Testis (tissue), 3 donors: ENCODE results near the gene ILKAP. TPM values are rescaled to one million over a fixed set of nuclear protein-coding genes. Genes with fewer than 3 reads are reported as not detected.

Experiments used
- DNase-seq: peaks from one replicate; pipeline ENCODE4 v3.0.0-alpha.2; 2019
- H3K27ac ChIP-seq, 2 donors: fragments of 200-600 bp; sonication (generic); one replicate each; pipeline ENCODE4 v1.5.1; 2019
- H3K27me3 ChIP-seq: fragments of 200-600 bp; sonication (generic); one replicate; pipeline ENCODE4 v1.5.1; 2019
- H3K36me3 ChIP-seq: fragments of 200-600 bp; sonication (generic); one replicate; pipeline ENCODE4 v1.5.1; 2017; ENCODE audit warnings: low read depth; ENCODE audit errors: missing control alignments
- H3K4me1 ChIP-seq: fragments of 200-600 bp; sonication (generic); one replicate; pipeline ENCODE4 v1.5.1; 2019
- H3K4me3 ChIP-seq, 2 donors: fragments of 200-600 bp; sonication (generic); one replicate each; pipeline ENCODE4 v1.5.1; 2017 to 2019
- H3K9me3 ChIP-seq: fragments of 200-600 bp; sonication (generic); one replicate; pipeline ENCODE4 v1.5.1; 2017
- POLR2A ChIP-seq: fragments of 450-650 bp; IDR thresholded peaks from one replicate; pipeline ENCODE4 v1.6.1; 2017; ENCODE audit warnings: antibody characterized with exemption, mild to moderate bottlenecking, moderate library complexity
- WGBS, 2 donors: methylation state at CpG; one replicate each; pipeline ENCODE4 v1.1.5; 2018; 5-methylcytosine and 5-hydroxymethylcytosine counted together
- intact Hi-C: fragments of 100-400 bp; cut with DNase I; formaldehyde crosslinking; loops from one replicate; pipeline ENCODE4 v1.15.1; 2023; ENCODE audit warnings: low total_unique reads
- polyA plus RNA-seq: library from polyadenylated mRNA; stranded (reverse); fragments of 350-450 nt; fragmentation: Illumina TruSeq; extraction: RNeasy Lipid Tissue Mini Kit (QIAGEN cat#74804); gene quantifications from one replicate; pipeline ENCODE4 v1.2.3, GENCODE V29; 2014; ENCODE audit warnings: low read depth, low replicate concordance; ENCODE audit not compliant: insufficient read depth
- total RNA-seq, 2 donors: library from RNA; depleted of rRNA; stranded (reverse); fragments of >200 nt; gene quantifications; one replicate each; pipeline ENCODE4 v1.2.3, GENCODE V29; 2016
- TF ChIP-seq, protein P1 (sequence below), 3 experiments: fragments of 450-650 bp in 2 of 3; fragments of 200-600 bp in 1 of 3; sonication (generic) in 1 of 3; IDR thresholded peaks; one replicate each; pipeline ENCODE4 v1.5.1; 2016 to 2019; ENCODE audit warnings: antibody characterized with exemption in 3 of 3, mild to moderate bottlenecking in 2 of 3, moderate library complexity in 1 of 3

Gene ILKAP
- total and polyA plus RNA-seq, 3 donors from 2014 or later = 44.8 to 65.3 (median 59.8) TPM

DNA sequence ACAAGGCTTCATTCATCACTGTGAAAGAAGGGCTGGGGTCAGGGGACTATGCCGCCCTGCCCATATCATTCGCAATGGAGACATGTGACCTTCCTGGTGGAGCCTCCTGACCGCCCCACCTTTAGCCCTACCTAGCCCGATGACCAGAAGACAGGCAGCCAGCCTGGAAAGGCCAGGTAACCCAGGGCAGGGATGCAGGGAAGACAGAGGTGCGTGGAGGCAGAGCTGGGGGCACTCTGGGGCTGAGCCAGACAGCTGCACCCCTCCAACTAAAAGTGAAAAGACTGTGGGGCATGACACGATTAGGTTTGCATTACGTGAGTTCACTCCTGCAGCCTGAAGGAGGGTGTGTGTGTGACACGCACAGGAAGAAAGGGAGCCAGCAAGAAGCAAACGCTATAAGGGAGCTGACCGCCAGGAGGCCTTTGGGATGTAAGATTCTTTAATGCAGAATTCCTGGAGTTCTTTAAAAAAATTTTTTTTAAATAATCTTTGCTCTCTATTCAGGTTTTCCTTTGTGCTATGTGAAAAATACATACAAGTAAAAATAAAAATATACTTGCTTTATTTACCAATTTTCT is 40.1 kb upstream of the ILKAP start:
- no peak for TF ChIP-seq POLR2A
- DNase-seq = no peak
- intact Hi-C loops = no loop called here
- Histone ChIP-seq H3K4me3 (no peak overlapping the region), H3K9me3 (no peaks in the 10 kb centered on the region), H3K27ac (no peak overlapping the region), H3K4me1 (peaks cover 25% of the 10 kb centered on the region), H3K27me3 (no peaks in the 10 kb centered on the region), H3K36me3 (no peaks in the 10 kb centered on the region)
- 84 to 85% methylated on average over 10 of the region's 10 CpGs for WGBS, 2 donors

DNA sequence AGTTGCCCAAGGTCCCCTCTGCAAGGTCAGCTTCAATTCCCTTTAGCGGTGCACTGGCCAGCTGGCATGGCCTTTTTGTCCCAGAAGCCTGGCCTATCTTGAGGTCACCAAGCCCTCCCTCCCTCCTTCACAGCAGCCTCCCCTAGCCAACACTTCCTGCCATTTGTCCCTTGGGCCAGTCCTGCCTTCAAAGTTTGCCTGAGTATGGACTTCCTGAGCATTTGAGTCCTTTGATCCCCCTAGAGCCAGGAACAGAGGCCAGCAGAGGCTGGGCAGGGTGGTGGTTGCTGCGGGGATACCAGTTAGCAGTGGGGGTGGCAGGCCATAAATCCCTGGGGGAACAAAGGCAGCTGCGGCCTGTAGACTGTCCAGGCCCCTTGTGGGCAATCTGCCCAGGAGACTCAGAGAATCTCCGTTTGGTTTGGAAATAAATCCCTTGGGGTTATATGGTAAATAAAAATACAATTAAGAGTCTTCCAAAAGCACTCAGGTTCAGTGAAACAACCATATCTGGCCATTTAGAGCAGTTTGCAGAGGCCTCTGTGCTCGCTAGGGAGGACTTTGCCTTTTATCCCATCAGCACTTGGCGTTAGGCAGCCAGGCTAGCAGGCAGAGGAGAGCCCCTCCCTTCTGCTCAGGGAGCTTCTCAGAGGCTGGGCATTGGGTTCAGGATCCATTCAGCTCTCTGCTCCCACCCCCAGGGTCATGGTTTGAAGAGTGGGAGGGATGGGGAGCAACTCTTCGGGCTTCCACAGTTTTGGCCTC is 39.4 kb upstream of the ILKAP start:
- Histone ChIP-seq H3K4me3 (no peak overlapping the region), H3K27ac (no peak overlapping the region), H3K4me1 (peaks cover 25% of the 10 kb centered on the region), H3K9me3 (no peaks in the 10 kb centered on the region), H3K27me3 (no peaks in the 10 kb centered on the region), H3K36me3 (no peaks in the 10 kb centered on the region)
- WGBS, 2 donors = 42 to 50% methylated on average over 7 of the region's 7 CpGs
- intact Hi-C loops = no loop called here
- no peak for DNase-seq
- TF ChIP-seq, protein P1, sequence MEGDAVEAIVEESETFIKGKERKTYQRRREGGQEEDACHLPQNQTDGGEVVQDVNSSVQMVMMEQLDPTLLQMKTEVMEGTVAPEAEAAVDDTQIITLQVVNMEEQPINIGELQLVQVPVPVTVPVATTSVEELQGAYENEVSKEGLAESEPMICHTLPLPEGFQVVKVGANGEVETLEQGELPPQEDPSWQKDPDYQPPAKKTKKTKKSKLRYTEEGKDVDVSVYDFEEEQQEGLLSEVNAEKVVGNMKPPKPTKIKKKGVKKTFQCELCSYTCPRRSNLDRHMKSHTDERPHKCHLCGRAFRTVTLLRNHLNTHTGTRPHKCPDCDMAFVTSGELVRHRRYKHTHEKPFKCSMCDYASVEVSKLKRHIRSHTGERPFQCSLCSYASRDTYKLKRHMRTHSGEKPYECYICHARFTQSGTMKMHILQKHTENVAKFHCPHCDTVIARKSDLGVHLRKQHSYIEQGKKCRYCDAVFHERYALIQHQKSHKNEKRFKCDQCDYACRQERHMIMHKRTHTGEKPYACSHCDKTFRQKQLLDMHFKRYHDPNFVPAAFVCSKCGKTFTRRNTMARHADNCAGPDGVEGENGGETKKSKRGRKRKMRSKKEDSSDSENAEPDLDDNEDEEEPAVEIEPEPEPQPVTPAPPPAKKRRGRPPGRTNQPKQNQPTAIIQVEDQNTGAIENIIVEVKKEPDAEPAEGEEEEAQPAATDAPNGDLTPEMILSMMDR (IDR thresholded peaks at IDR 0.05) = no peak
- no peak for TF ChIP-seq POLR2A

DNA sequence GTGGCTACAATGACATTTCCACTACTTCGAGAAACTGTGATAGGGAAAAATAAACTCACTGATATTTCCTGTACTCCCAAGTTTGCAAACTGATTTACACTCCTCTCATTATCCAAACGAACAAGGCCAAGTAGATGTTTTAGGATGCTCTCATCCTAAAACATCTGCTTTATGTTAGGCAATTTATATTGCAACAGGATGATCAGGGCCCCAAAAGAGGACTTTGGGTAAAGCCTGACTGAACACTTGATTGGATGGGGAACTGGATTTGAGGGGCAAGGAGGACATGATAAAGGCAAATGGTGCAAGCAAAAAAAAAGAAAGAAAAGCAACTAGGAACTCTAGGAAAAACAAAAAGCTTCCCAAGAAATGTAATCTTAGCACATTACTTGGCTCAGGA is 38.5 kb upstream of the ILKAP start:
- no peak for DNase-seq
- Histone ChIP-seq H3K4me1 (peaks cover 25% of the 10 kb centered on the region), H3K27me3 (no peaks in the 10 kb centered on the region), H3K27ac (no peak overlapping the region), H3K4me3 (no peak overlapping the region), H3K36me3 (no peaks in the 10 kb centered on the region), H3K9me3 (no peaks in the 10 kb centered on the region)
- intact Hi-C loops = no loop called here
- TF ChIP-seq POLR2A = no peak
- TF ChIP-seq, protein P1 (IDR thresholded peaks at IDR 0.05) = no peak
- WGBS, 2 donors = 54 to 69% methylated on average over 2 of the region's 2 CpGs

DNA sequence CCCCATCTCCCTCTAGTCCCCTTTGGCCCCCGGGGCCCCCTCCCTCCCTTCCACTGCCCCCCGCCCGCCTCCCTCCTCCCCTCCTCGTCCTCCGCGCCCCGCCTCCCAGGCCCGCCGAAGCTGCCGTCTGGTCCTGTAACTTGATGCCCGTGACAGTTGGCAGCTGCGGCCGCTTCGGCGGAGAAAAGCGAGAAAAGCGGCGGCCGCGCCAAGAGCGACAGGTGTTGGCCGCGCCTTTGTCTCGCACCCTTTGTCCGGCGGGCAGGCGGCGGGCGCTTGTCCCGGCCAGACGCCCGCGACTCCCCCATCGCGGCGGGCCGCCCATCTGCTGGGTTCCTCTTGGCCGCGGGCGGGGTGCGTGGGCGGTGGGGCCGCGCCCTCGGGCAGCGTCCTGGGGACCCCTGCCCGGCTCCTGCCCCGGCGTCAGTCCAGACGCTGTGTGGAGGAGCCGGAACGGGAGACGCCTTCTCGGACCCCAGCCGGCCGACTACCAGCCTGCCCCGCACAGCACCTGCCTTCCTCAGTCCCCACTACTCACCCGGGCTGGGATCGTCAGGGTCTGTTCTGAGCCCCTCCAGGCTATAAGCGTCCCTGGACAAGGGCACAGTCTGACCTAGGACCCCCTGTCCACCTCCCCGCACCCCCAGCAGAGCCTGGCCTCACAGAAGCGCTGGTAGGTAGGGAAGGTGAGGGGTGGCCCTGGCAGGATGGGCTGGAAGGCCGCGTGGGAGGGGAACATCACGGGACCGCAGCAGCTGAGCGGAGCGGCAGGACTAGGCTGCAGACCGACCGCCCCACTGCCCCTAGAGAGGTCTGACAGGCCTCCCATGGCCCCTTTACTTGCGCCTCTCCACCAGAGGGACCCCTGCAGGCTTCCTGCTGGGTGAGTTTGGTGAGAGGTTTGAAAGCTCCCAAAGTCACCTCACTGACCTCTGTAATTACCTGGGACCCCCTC is 37.5 kb upstream of the ILKAP start:
- H3K4me3 ChIP-seq = peak overlapping the region; percentile 55 to 58
- no peaks in the 10 kb centered on the region for H3K27me3 ChIP-seq
- no peak for TF ChIP-seq POLR2A
- TF ChIP-seq, protein P1 (IDR thresholded peaks at IDR 0.05) = no peak
- H3K36me3 ChIP-seq = no peaks in the 10 kb centered on the region
- H3K9me3 ChIP-seq = no peaks in the 10 kb centered on the region
- intact Hi-C loops = no loop called here
- WGBS, 2 donors = 8 to 32% methylated on average over 11 to 56 of the region's 71 CpGs
- peaks cover 25% of the 10 kb centered on the region for H3K4me1 ChIP-seq
- H3K27ac ChIP-seq = no peak overlapping the region
- DNase-seq = no peak
